BE2C (cell line): Measurements from ENCODE around the gene SMARCA2.

Experiments used
- DNase-seq: peaks from one replicate; pipeline ENCODE4 v3.0.0-alpha.2; 2020
- H3K27me3 ChIP-seq: fragments of 250-450 bp; sonication (Bioruptor Pico); 2 replicates; pipeline ENCODE4 v1.5.1; 2020; ENCODE audit warnings: mild to moderate bottlenecking
- H3K36me3 ChIP-seq: fragments of 250-450 bp; sonication (Bioruptor Pico); 2 replicates; pipeline ENCODE4 v1.5.1; 2020; ENCODE audit warnings: mild to moderate bottlenecking
- H3K4me1 ChIP-seq: fragments of 250-450 bp; sonication (Bioruptor Pico); 2 replicates; pipeline ENCODE4 v1.5.1; 2020
- H3K4me3 ChIP-seq: 2 replicates; pipeline ENCODE4 v1.5.1; 2011; ENCODE audit warnings: low read depth, low read length
- H3K9me3 ChIP-seq: fragments of 250-450 bp; sonication (Bioruptor Pico); 2 replicates; pipeline ENCODE4 v1.5.1; 2020
- CTCF ChIP-seq: IDR thresholded peaks from 2 replicates; pipeline ENCODE4 v1.5.1; 2012; ENCODE audit warnings: mild to moderate bottlenecking, low read depth, low read length

The SMARCA2 gene

GRCh38 chr9:2180154-2180553 is 165.0 kb downstream of the SMARCA2 start:
- Histone ChIP-seq H3K36me3 (no peaks in the 10 kb centered on the region), H3K27me3 (no peaks in the 10 kb centered on the region), H3K4me3 (no peak overlapping the region), H3K4me1 (no peaks in the 10 kb centered on the region), H3K9me3 (no peaks in the 10 kb centered on the region)
- no peak for TF ChIP-seq CTCF
- DNase-seq: no peak

- Histone ChIP-seq H3K4me1 (no peaks in the 10 kb centered on the region), H3K27me3 (no peaks in the 10 kb centered on the region), H3K9me3 (no peaks in the 10 kb centered on the region), H3K4me3 (no peak overlapping the region), H3K36me3 (no peaks in the 10 kb centered on the region)
- DNase-seq: no peak
- no peak for TF ChIP-seq CTCF
Measured at GRCh38 chr9:2180704-2181103, 165.6 kb downstream of the SMARCA2 start.

GRCh38 chr9:2181792-2182191 is 166.6 kb downstream of the SMARCA2 start:
- DNase-seq: peak; percentile 20
- H3K27me3 ChIP-seq: no peaks in the 10 kb centered on the region
- TF ChIP-seq CTCF: peak; percentile 58
- no peaks in the 10 kb centered on the region for H3K9me3 ChIP-seq
- no peaks in the 10 kb centered on the region for H3K36me3 ChIP-seq
- no peak overlapping the region for H3K4me3 ChIP-seq
- H3K4me1 ChIP-seq: no peaks in the 10 kb centered on the region

- DNase-seq: no peak
- no peaks in the 10 kb centered on the region for H3K27me3 ChIP-seq
- H3K4me3 ChIP-seq: no peak overlapping the region
- no peaks in the 10 kb centered on the region for H3K9me3 ChIP-seq
- TF ChIP-seq CTCF: no peak
- no peaks in the 10 kb centered on the region for H3K4me1 ChIP-seq
- no peaks in the 10 kb centered on the region for H3K36me3 ChIP-seq
Measured at GRCh38 chr9:2190939-2191608, 175.9 kb downstream of the SMARCA2 start.

GRCh38 chr9:2191609-2191972 is 176.4 kb downstream of the SMARCA2 start:
- Histone ChIP-seq H3K4me3 (no peak overlapping the region), H3K36me3 (no peaks in the 10 kb centered on the region), H3K9me3 (no peaks in the 10 kb centered on the region), H3K27me3 (no peaks in the 10 kb centered on the region), H3K4me1 (no peaks in the 10 kb centered on the region)
- no peak for DNase-seq
- no peak for TF ChIP-seq CTCF

- TF ChIP-seq CTCF: no peak
- Histone ChIP-seq H3K4me1 (no peaks in the 10 kb centered on the region), H3K36me3 (no peaks in the 10 kb centered on the region)
Measured at GRCh38 chr9:2192356-2192979, 177.3 kb downstream of the SMARCA2 start.

More at GRCh38 chr9:2192356-2192979, 177.3 kb downstream of the SMARCA2 start:
- no peak overlapping the region for H3K4me3 ChIP-seq
- no peak for DNase-seq
- H3K9me3 ChIP-seq: no peaks in the 10 kb centered on the region
- H3K27me3 ChIP-seq: no peaks in the 10 kb centered on the region
